Adrenal gland (tissue), 12 donors: ENCODE data around the gene MYO9A. TPM values are rescaled to one million over a fixed set of nuclear protein-coding genes. Genes with fewer than 3 reads are reported as not detected.

ENCODE experiments used
- DNase-seq, 7 donors: peaks; one replicate each; pipeline ENCODE4 v3.0.0-alpha.2; 2019 to 2020
- H3K27ac ChIP-seq, 5 donors: fragments of 200-600 bp; sonication (generic) in 4 of 5; 1 replicate in 3 of 5; 2 replicates in 2 of 5; pipeline versions ENCODE4 v1.5.1 to v1.8.0; 2016 to 2020; ENCODE audit warnings: mild to moderate bottlenecking in 1 of 5
- H3K27me3 ChIP-seq: fragments of 200-600 bp; 2 replicates; pipeline ENCODE4 v1.8.0; 2021
- H3K36me3 ChIP-seq, 2 donors: fragments of 200-600 bp; replicated peaks in 1 of 2; 1 replicate in 1 of 2; 2 replicates in 1 of 2; pipeline versions ENCODE4 v1.5.1 to v1.8.0; 2018 to 2022
- H3K4me1 ChIP-seq, 2 donors: fragments of 200-600 bp; replicated peaks in 1 of 2; 1 replicate in 1 of 2; 2 replicates in 1 of 2; pipeline versions ENCODE4 v1.5.1 to v1.8.0; 2018 to 2021
- H3K4me3 ChIP-seq, 4 donors: fragments of 200-600 bp; sonication (generic) in 3 of 4; one replicate each; pipeline ENCODE4 v1.5.1; 2016 to 2018
- H3K9me3 ChIP-seq, 3 donors: fragments of 200-600 bp; sonication (generic) in 1 of 3; replicated peaks in 1 of 3; 1 replicate in 2 of 3; 2 replicates in 1 of 3; pipeline versions ENCODE4 v1.5.1 to v1.8.0; 2016 to 2021
- POLR2A ChIP-seq, 2 donors: fragments of 450-650 bp; IDR thresholded peaks; one replicate each; pipeline ENCODE4 v1.6.1; 2017; ENCODE audit warnings: antibody characterized with exemption in 2 of 2, mild to moderate bottlenecking in 2 of 2, moderate library complexity in 1 of 2
- WGBS, 4 donors: extraction: QIAGEN DNeasy Blood & Tissue Kit in 2 of 4; methylation state at CpG; one replicate each; pipeline versions ENCODE4 v1.1.5 to v1.1.7; 2013 to 2017; 5-methylcytosine and 5-hydroxymethylcytosine counted together
- intact Hi-C, 2 donors: fragments of 100-400 bp; cut with DNase I; formaldehyde crosslinking; loops; one replicate each; pipeline versions ENCODE4 v1.14.1 to v1.15.0; 2022 to 2023
- polyA plus RNA-seq, 3 donors: library from polyadenylated mRNA; stranded (reverse); fragments of 200-250 nt in 2 of 3; fragments of 350-450 nt in 1 of 3; fragmentation: Illumina TruSeq in 1 of 3; extraction: RNeasy Lipid Tissue Mini Kit (QIAGEN cat#74804) in 1 of 3; gene quantifications; one replicate each; pipeline ENCODE4 v1.2.3, GENCODE V29; 2013 to 2014
- total RNA-seq, 9 donors: library from RNA; depleted of rRNA in 4 of 9; stranded (reverse); fragments of >200 nt in 4 of 9; fragments of 120-200 nt in 1 of 9; fragmentation: NEBNext Ultra II Directional in 1 of 9; extraction: Animal tissue kit (Norgen Biotek cat#: 25700) in 1 of 9; gene quantifications; one replicate each; pipeline versions ENCODE4 v1.1.0 to v1.2.4, GENCODE V29; 2013 to 2023
- TF ChIP-seq, protein P1 (sequence below), 6 experiments: fragments of 450-650 bp in 4 of 6; fragments of 200-600 bp in 2 of 6; sonication (generic) in 1 of 6; IDR thresholded peaks; 1 replicate in 5 of 6; 2 replicates in 1 of 6; pipeline versions ENCODE4 v1.5.1 to v1.8.0; 2016 to 2021; ENCODE audit warnings: antibody characterized with exemption in 6 of 6, mild to moderate bottlenecking in 2 of 6, moderate library complexity in 1 of 6
- donor health status: healthy with polysubstance abuse.
- donor health status: Bipolar disorder and iron deficiency.
- donor health status: DM: yes; HTN: yes; CAD: no.
- donor health status: DM: no; HTN: no; CAD: no.
- donor health status: DM: no; HTN: no; CAD: no.
- donor health status: DM: yes; HTN: yes; CAD: no.

Gene MYO9A
- total and polyA plus RNA-seq, 12 donors, result 3.0 to 34.0 (median 19.8) TPM

DNA sequence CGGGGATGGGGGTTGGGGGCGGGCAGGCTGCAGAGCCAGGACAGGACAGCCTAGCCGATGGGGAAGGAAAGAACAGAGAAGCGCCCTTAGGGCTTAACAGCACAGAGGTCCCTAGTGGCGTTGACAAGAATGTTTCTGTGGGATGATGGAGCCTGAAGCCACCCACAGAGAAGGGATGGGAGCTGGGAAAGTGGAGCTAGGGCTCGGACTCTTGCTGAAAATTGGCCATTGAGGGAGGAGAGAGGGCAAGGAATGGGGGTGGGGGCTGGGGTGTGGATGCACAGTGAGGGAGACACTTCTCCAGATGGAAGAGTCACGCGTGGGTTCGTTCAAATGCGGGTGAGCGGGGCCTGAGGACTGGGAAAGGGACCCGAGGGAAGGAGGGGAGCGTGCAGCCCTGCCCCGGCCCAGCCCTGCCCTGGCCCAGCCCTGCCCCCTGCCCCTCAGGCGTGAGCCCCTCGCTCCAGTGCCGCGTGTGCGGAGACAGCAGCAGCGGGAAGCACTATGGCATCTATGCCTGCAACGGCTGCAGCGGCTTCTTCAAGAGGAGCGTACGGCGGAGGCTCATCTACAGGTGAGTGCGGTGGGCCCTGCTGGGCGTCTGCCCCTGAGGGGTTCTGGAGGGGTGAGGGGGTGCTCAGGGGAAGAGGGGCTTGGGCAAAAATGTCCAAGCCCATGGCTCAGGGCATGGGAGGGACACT lies 306.8 kb downstream of the MYO9A start:
- Histone ChIP-seq H3K4me3 (no peak overlapping the region), H3K36me3 (no peaks in the 10 kb centered on the region), H3K27me3 (no peaks in the 10 kb centered on the region), H3K4me1 (peaks cover 0 to 5% of the 10 kb centered on the region in 2 donors), H3K9me3 (no peaks in the 10 kb centered on the region), H3K27ac (no peak overlapping the region)
- intact Hi-C loops, result no loop called here
- 86 to 88% (median 88%) methylated on average over 17 to 27 of the region's 27 CpGs for WGBS, 4 donors
- no peak for DNase-seq
- TF ChIP-seq, protein P1, sequence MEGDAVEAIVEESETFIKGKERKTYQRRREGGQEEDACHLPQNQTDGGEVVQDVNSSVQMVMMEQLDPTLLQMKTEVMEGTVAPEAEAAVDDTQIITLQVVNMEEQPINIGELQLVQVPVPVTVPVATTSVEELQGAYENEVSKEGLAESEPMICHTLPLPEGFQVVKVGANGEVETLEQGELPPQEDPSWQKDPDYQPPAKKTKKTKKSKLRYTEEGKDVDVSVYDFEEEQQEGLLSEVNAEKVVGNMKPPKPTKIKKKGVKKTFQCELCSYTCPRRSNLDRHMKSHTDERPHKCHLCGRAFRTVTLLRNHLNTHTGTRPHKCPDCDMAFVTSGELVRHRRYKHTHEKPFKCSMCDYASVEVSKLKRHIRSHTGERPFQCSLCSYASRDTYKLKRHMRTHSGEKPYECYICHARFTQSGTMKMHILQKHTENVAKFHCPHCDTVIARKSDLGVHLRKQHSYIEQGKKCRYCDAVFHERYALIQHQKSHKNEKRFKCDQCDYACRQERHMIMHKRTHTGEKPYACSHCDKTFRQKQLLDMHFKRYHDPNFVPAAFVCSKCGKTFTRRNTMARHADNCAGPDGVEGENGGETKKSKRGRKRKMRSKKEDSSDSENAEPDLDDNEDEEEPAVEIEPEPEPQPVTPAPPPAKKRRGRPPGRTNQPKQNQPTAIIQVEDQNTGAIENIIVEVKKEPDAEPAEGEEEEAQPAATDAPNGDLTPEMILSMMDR (IDR thresholded peaks at IDR 0.05), result no peak
- no peak for TF ChIP-seq POLR2A (IDR thresholded peaks at IDR 0.05)

DNA sequence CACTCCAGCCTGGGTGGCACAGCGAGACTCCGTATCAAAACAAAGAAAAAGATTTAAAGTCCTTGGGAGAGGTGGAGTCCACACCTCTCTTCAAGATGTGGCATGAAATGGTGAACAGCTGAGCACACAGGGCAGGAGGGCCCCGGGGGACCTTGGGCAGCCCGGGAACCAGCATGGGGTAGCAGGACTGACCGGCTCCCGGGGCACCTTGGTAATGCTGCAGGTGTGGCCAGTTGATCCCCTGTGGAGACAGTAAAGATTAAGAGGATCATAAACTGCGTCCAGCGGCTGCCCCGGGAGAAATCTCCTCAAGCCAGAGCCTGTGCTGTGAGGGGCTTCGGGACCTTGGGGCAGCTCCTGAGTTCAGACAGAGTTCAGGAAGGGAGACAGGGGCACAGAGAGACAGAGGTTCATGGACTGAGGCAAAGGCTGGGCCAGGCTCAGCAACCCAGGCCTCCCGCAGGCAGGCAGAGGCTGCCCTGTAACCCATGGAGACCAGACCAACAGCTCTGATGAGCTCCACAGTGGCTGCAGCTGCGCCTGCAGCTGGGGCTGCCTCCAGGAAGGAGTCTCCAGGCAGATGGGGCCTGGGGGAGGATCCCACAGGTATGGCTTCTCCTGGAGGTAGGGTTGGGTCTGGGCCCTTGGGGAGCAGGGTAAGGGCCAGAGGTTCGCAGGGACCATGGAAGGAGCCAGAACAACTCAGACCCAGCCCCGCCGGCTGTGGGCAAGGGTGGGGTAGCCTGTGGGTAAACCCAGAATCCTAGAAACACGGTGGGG lies 307.5 kb downstream of the MYO9A start, which contains the start of gene NR2E3:
TSS of gene NR2E3 (plus strand) at position 299 of the 780 bp plus-strand sequence. CDS start at position 489, 190 bp downstream.
- no peaks in the 10 kb centered on the region for H3K9me3 ChIP-seq
- peaks cover 0 to 8% of the 10 kb centered on the region in 2 donors for H3K4me1 ChIP-seq
- TF ChIP-seq POLR2A (IDR thresholded peaks at IDR 0.05), result no peak
- TF ChIP-seq, protein P1 (IDR thresholded peaks at IDR 0.05), result no peak
- 73 to 81% (median 78%) methylated on average over 10 to 16 of the region's 16 CpGs for WGBS, 4 donors
- H3K27me3 ChIP-seq, result no peaks in the 10 kb centered on the region
- intact Hi-C loops, result no loop called here
- DNase-seq, result no peak
- no peak within 1 kb of the TSS for H3K27ac ChIP-seq
- no peaks in the 10 kb centered on the region for H3K36me3 ChIP-seq
- no peak within 1 kb of the TSS for H3K4me3 ChIP-seq

DNA sequence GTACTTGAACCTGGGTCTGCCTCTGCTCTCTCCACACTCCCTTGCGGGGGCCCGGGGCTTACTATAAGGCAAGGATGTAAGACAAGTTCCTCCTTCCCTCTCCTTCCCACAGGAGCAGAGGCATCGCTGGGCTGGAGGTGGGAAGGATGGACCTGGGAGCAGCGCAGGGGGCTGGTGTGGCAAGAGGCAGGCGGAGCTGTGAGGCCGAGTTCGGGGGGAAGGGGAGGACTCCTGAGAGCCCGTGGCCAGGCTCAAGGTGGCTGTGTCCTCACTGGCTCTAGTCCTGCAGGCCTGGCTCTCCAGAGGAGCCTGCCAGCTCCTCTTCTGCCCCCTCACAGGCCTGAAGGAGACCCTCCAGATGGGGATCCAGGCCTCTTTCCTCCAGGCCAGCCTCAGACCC lies 308.6 kb downstream of the MYO9A start:
- Histone ChIP-seq H3K27ac (no peak overlapping the region), H3K4me1 (peaks cover 0 to 8% of the 10 kb centered on the region in 2 donors), H3K4me3 (no peak overlapping the region), H3K27me3 (no peaks in the 10 kb centered on the region), H3K9me3 (no peaks in the 10 kb centered on the region), H3K36me3 (no peaks in the 10 kb centered on the region)
- no peak for TF ChIP-seq POLR2A (IDR thresholded peaks at IDR 0.05)
- TF ChIP-seq, protein P1 (IDR thresholded peaks at IDR 0.05), result no peak
- WGBS, 4 donors, result 77 to 98% (median 87%) methylated on average over 8 of the region's 8 CpGs
- no peak for DNase-seq
- intact Hi-C loops, result loop anchor here (10.0 kb wide), 2 partner anchors 65 to 345 kb away; no protein-coding TSS in a partner anchor

DNA sequence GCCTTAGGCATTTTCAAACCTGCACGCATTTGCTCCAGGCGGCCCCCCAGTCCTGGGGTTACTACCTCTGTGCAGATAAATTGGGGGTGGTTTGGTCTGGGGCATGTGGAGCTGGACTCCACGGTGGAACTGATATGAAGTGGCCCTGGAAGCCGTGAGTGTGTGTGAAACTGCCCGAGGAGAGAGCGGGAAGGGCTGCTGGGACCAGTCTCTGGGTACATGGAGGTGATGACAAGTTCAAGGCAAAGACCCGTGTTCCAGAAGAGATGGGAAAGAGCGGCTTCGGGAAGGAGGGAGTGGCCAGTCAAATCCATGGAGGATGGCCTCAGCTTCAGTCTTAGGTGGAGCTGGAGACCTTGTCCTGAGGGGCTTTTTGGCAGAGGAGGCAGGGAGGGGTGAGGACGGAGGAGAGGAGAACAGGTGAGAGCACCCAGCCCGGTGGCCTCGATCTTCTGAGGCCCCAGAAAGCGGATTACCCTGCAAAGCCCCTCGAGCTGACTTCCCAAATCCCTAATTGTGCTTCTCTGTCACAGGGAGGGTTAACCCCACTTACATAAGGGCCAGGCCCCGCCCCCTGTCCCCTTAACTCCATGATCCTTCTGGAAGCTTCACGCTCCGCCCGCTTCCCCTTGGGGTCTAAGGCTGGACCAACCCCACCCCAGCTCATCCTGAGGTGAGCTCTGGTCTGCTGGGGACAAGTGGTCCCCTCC lies 309.5 kb downstream of the MYO9A start:
- intact Hi-C loops, result loop anchor here (10.0 kb wide), 2 partner anchors 64 to 346 kb away; no protein-coding TSS in a partner anchor
- Histone ChIP-seq H3K4me1 (peaks cover 0 to 8% of the 10 kb centered on the region in 2 donors), H3K36me3 (no peaks in the 10 kb centered on the region), H3K9me3 (no peaks in the 10 kb centered on the region), H3K27ac (no peak overlapping the region), H3K27me3 (no peaks in the 10 kb centered on the region), H3K4me3 (no peak overlapping the region)
- TF ChIP-seq, protein P1 (IDR thresholded peaks at IDR 0.05), result no peak
- TF ChIP-seq POLR2A (IDR thresholded peaks at IDR 0.05), result no peak
- DNase-seq, result no peak
- 75 to 79% (median 76%) methylated on average over 17 to 18 of the region's 18 CpGs for WGBS, 4 donors
